Mucosa of stomach (tissue), 1 donor: ENCODE results near the gene CD247.

Source experiments
- H3K27me3 ChIP-seq: one replicate; pipeline ENCODE4 v1.7.0; 2013; ENCODE audit warnings: mild to moderate bottlenecking, low read length; ENCODE audit not compliant: control insufficient read depth, insufficient read depth
- H3K36me3 ChIP-seq: one replicate; pipeline ENCODE4 v1.7.0; 2013; ENCODE audit warnings: low read length; ENCODE audit not compliant: control insufficient read depth, insufficient read depth
- H3K4me1 ChIP-seq: one replicate; pipeline ENCODE4 v1.7.0; 2013; ENCODE audit warnings: mild to moderate bottlenecking, low read length; ENCODE audit not compliant: control insufficient read depth, insufficient read depth
- H3K4me3 ChIP-seq: one replicate; pipeline ENCODE4 v1.7.0; 2013; ENCODE audit warnings: low read length
- H3K9ac ChIP-seq: one replicate; pipeline ENCODE4 v1.7.0; 2013; ENCODE audit warnings: mild to moderate bottlenecking, low read length, moderate library complexity
- H3K9me3 ChIP-seq: one replicate; pipeline ENCODE4 v1.7.0; 2013; ENCODE audit warnings: mild to moderate bottlenecking, low read length, moderate library complexity; ENCODE audit not compliant: control insufficient read depth
- donor health status: Pancreatic carcinoma.

Gene CD247

GRCh38 chr1:167538657-167539056 is 20.3 kb upstream of the CD247 start:
- Histone ChIP-seq H3K4me1 (peaks cover 3% of the 10 kb centered on the region), H3K9ac (no peak overlapping the region), H3K4me3 (no peak overlapping the region), H3K27me3 (no peaks in the 10 kb centered on the region), H3K9me3 (no peaks in the 10 kb centered on the region), H3K36me3 (no peaks in the 10 kb centered on the region)

DNA sequence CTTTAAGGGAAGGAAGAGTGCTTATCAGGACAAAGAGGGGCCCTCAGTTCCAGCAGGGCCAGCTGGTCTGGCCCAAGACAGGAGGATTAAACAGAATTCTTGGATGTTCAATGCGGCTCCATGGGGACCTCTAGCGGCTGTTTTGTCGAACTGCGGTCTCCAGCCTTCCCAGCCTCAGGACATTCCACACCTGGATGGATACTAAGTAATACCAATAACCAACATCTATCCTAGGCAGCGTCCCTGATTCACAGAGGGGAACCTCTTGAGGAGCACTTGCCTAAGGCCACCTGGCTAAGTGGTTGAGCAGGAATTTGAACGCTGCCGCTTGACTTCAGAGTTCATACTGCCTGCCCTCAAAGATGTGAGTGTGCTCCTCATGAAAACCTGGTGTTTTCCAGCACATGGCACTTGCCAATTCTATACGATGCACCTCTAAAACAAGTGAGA is 15.5 kb upstream of the CD247 start:
- no peaks in the 10 kb centered on the region for H3K9me3 ChIP-seq
- no peaks in the 10 kb centered on the region for H3K27me3 ChIP-seq
- H3K9ac ChIP-seq: no peak overlapping the region
- H3K4me3 ChIP-seq: no peak overlapping the region
- H3K4me1 ChIP-seq: peaks cover 22% of the 10 kb centered on the region
- no peaks in the 10 kb centered on the region for H3K36me3 ChIP-seq

GRCh38 chr1:167532964-167533824 is 14.9 kb upstream of the CD247 start:
- no peak overlapping the region for H3K9ac ChIP-seq
- H3K36me3 ChIP-seq: no peaks in the 10 kb centered on the region
- no peaks in the 10 kb centered on the region for H3K27me3 ChIP-seq
- H3K4me1 ChIP-seq: peaks cover 27% of the 10 kb centered on the region
- H3K9me3 ChIP-seq: no peaks in the 10 kb centered on the region
- H3K4me3 ChIP-seq: no peak overlapping the region

DNA sequence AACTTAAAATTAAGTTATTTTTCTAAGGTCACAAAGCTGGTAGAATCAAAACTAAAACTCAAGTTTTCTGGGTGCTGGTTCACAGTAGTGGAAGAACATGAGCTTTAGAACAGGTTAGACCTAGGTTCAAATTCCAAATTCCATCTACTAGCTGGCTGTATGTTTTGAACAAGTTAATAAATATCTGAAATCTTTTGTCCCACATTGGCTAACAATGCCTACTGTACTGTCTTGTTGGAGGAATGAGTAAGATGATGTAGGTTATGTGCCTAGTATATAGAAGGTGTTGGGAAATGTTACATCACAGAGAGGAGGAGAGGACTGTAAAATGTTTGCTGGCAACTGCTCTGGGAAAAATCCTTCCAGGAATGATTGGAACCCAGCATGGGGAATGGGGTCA is 14.0 kb upstream of the CD247 start:
- Histone ChIP-seq H3K4me3 (no peak overlapping the region), H3K9ac (no peak overlapping the region), H3K27me3 (no peaks in the 10 kb centered on the region), H3K4me1 (peaks cover 27% of the 10 kb centered on the region), H3K36me3 (no peaks in the 10 kb centered on the region), H3K9me3 (no peaks in the 10 kb centered on the region)

GRCh38 chr1:167529829-167530474 is 11.6 kb upstream of the CD247 start:
- H3K9me3 ChIP-seq: no peaks in the 10 kb centered on the region
- H3K4me3 ChIP-seq: no peak overlapping the region
- H3K4me1 ChIP-seq: peaks cover 27% of the 10 kb centered on the region
- H3K9ac ChIP-seq: no peak overlapping the region
- H3K27me3 ChIP-seq: no peaks in the 10 kb centered on the region
- H3K36me3 ChIP-seq: no peaks in the 10 kb centered on the region

- Histone ChIP-seq H3K27me3 (no peaks in the 10 kb centered on the region), H3K9ac (no peak overlapping the region), H3K4me3 (no peak overlapping the region), H3K4me1 (peaks cover 21% of the 10 kb centered on the region), H3K9me3 (no peaks in the 10 kb centered on the region), H3K36me3 (no peaks in the 10 kb centered on the region)
Observed at GRCh38 chr1:167528057-167528728, 9.9 kb upstream of the CD247 start.

GRCh38 chr1:167526667-167527383 is 8.5 kb upstream of the CD247 start:
- Histone ChIP-seq H3K4me3 (no peak overlapping the region), H3K36me3 (no peaks in the 10 kb centered on the region), H3K9me3 (no peaks in the 10 kb centered on the region), H3K9ac (no peak overlapping the region), H3K27me3 (no peaks in the 10 kb centered on the region), H3K4me1 (peaks cover 9% of the 10 kb centered on the region)

DNA sequence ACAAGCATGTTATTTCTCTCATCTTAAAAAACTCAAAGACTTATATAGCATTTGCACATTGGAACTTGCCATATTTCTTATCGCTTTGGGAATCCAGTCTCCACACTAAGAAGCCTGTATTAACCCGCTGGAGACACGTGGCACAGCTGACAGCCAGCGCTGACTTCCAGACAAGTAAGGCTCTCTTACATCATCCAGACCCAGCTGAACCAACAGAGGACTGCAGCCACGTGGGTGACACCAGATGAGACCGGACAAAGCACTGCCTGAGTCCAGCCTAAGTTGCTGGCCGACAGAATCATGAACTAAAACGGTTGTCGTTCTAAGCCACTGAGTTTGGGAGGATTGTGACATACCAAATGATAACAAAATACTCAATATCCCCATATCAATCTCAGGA is 6.3 kb upstream of the CD247 start:
- H3K9me3 ChIP-seq: no peaks in the 10 kb centered on the region
- H3K4me1 ChIP-seq: peaks cover 9% of the 10 kb centered on the region
- H3K36me3 ChIP-seq: no peaks in the 10 kb centered on the region
- no peak overlapping the region for H3K9ac ChIP-seq
- H3K27me3 ChIP-seq: no peaks in the 10 kb centered on the region
- no peak overlapping the region for H3K4me3 ChIP-seq

GRCh38 chr1:167522246-167522645 is 3.9 kb upstream of the CD247 start:
- Histone ChIP-seq H3K4me1 (no peaks in the 10 kb centered on the region), H3K36me3 (no peaks in the 10 kb centered on the region), H3K4me3 (no peak overlapping the region), H3K9me3 (no peaks in the 10 kb centered on the region), H3K27me3 (no peaks in the 10 kb centered on the region), H3K9ac (no peak overlapping the region)

DNA sequence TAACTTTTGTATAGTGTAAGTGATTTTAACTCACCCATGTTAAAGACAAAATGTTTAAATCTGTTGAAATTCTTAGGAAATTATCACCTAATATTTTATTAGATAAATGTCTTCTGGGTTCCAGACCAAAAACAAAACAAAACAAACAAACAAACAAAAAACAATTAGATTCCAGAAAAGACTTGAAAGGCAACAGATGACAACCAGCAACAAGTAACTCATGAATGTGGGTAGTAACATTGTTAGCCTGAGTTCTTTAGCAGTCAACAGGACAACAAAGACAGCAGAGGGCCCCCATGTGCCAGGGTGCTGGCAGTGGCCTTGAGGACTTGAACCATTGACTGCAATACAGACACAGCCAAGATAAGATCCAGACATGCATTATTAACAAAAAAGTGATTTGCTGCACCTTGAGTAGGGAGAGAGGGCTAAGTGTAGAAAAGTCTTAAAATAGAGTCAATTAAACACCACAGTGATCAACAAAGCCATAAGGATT is 2.4 kb upstream of the CD247 start:
- no peaks in the 10 kb centered on the region for H3K27me3 ChIP-seq
- H3K36me3 ChIP-seq: no peaks in the 10 kb centered on the region
- H3K9ac ChIP-seq: no peak overlapping the region
- no peaks in the 10 kb centered on the region for H3K4me1 ChIP-seq
- H3K9me3 ChIP-seq: no peaks in the 10 kb centered on the region
- H3K4me3 ChIP-seq: no peak overlapping the region

DNA sequence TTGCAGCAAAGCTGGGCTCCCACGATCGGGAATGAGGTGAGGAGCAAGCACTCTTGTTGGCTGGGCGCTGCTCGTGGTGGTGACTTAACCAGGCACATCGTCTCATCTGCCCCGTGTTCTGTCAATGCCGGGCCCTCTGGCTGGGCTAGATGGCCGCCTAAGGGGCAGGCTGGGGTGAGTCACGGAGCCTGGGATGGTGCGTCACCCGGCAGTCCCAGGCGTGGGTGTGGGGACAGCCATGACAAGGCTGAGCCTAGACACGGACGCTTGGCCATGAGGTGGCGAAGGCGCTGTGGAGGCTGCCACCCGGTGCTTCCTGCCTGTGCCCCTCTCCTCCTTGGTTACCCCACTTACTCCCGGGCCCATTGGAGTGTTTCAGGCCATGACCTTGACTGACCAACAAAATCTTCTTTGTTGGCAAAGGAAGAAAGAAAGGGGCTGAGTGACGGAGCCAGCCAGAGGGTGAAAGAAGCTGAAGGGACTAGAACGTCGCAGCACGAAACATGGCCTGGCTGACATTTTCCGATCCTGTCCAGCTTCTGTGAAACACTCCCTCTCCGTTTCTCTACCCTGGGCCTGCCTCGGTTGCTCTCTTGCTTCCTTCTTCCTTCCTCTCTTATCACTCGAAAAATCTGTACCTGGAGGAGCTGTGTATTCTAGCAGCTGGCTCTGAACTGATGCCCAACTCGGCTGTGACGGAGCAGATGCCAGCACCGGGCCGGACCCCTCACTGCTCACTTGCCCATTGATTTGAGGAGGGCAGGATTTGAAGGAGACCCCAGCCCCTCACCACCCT is 596 bp downstream of the CD247 start:
- H3K9ac ChIP-seq: no peak overlapping the region
- H3K4me3 ChIP-seq: no peak overlapping the region
- H3K4me1 ChIP-seq: no peaks in the 10 kb centered on the region
- no peaks in the 10 kb centered on the region for H3K36me3 ChIP-seq
- no peaks in the 10 kb centered on the region for H3K9me3 ChIP-seq
- H3K27me3 ChIP-seq: no peaks in the 10 kb centered on the region
